ENCODE results near the gene BIRC2.

GRCh38 chr11:102312667-102313066 is 34.3 kb upstream of the BIRC2 start:
- TF ChIP-seq CTCF (IDR thresholded peaks at IDR 0.05; ENCODE audit: low read depth, low read length, poor library complexity, severe bottlenecking) (no peak), EZH2phosphoT487 (IDR thresholded peaks at IDR 0.05; ENCODE audit: borderline replicate concordance, low read length) (no peak)
